COLO829 (cell line): ENCODE measurements around the gene CD300C.
"Not testable (repeated sequence)": the region's sequence is repeated elsewhere in the genome, so short reads cannot be mapped to it uniquely, and the experiment has no call there.

Experiments used
- DNase-seq: peaks from one replicate; pipeline ENCODE4 v3.0.0; 2012; ENCODE audit warnings: low spot score

CD300C gene

DNA sequence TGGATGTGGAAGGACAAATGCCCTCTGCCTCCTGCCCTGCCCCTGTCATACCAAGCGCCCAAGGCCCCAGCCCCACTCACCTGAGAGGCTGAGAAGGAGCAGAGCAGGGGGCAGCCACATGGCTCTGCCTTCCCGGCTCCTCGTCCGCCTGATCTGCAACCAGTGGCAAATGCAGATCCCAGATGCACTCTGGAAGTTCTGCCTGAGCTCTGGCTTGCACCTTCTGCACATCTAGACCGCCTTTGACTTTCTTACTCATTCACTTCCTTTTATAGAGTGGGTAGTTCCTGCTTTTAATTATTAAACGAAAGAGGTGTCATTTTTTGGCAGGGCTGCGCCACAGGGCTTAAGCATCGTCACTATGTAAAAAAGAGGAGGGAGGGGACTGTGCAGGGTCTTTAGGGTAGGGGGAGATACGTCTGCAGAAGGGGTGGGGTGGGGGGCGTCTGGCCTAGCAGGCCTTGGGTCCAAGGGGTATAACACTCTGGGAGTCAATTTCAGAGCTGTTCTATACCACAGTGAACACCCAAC is 14.6 kb downstream of the CD300C start, which contains the start of gene CD300LB:
Gene CD300LB (minus strand): TSS at position 245 of the 531 bp plus-strand sequence. CDS start 125 bp downstream, at position 120.
- no peak for DNase-seq

DNA sequence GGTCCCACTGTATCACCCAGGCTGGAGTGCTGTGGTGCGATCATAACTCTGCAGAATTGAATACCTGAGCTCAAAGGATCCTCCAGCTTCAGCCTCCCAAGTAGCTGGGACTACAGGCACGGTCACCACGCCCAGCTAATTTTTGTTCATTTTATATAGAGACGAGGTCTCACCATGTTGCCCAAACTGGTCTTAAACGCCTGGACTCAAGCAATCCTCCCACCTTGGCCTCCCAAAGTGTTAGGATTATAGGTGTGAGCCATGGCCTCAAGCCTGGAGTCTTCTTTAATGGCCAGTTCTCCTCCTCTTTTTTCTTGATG is 15.1 kb downstream of the CD300C start:
- DNase-seq, result no peak

- DNase-seq, result no peak
Measured at GRCh38 chr17:74529243-74529642, 16.7 kb downstream of the CD300C start.

DNA sequence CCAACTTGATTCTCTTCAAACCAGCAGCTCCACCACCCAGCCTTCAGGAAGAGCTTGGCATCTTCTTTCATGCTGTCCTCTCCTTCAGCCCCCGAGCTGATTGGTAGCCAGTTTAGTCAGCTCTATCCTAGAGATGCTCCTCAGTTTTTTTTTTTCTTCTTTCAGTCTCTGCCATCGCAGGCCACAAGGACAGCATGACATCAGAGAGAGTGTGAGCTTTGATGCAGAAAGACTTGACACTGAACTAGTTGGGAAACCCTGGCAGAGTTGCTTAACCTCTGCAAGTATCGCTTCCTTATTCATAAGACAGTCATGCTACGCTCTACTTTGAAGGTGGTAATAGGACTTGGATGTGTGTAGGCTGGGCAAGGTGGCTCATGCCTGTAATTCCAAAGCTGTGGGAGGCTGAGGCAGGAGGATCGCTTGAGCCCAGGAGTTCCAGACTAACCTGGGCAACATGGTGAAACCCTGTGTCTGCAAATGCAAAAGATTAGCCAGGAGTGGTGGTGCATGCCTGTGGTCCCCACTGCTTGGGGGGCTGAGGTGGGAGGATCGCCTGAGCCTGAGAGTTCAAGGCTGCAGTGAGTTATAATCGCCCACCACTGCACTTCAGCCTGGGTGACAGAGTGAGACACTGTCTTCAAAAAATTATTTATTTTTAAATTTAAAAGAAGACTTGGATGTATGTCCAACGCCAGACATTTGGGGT is 17.3 kb downstream of the CD300C start:
- no peak for DNase-seq

DNA sequence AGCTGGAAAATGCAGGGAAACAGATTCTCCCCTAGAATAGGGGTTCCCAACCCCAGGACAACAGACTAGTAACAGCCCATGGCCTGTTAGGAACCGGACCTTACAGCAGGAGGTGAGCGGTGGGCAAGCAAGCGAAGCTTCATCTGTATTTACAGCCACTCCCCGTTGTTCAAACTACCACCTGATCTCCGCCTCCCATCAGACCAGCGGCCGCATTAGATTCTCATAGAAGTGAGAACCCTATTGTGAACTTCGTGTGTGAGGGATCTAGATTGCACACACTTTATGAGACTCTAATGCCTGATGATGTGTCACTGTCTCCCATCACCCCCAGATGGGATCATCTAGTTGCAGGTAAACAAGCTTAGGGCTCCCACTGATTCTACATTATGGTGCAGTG is 18.2 kb downstream of the CD300C start:
- no peak for DNase-seq

DNA sequence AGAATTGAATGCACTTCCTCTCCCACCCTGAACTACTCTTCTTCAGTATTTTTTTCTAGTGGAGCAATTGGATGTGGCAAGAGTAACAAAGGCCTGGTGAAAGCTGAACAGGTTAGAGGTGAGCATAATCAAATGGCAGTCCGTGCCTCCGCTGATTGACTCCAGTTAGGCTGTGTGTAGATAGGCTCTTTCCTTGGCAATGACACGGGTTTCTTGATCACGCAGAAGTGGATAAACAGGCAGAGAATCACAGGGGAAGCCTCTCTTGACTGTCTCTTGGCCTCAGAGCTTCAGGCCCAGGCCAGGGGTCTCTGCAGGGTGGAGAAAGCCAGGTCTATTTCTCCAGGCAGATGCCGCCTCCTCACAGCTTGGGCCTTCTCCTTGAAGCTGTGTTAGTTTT is 18.8 kb downstream of the CD300C start:
- DNase-seq, result no peak

DNA sequence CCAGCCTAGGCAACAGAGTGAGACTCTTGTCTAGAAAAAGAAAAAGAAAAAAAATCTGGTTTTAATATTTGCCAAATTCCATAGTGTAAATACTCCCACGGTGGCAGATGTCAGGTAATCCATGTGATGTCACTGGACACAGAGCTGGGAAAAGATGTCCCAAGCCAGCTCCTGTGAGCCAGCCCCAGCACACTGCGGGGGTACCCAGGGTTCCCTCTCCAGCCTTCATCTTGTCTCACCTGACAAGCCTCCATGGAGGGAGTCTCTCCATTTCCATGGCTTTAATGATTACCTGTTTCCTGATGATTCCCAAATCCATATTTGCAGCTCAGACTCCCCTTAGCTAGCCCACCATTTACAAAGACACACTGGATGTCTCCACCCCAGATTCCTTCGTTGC is 19.2 kb downstream of the CD300C start:
- DNase-seq, result no peak

DNA sequence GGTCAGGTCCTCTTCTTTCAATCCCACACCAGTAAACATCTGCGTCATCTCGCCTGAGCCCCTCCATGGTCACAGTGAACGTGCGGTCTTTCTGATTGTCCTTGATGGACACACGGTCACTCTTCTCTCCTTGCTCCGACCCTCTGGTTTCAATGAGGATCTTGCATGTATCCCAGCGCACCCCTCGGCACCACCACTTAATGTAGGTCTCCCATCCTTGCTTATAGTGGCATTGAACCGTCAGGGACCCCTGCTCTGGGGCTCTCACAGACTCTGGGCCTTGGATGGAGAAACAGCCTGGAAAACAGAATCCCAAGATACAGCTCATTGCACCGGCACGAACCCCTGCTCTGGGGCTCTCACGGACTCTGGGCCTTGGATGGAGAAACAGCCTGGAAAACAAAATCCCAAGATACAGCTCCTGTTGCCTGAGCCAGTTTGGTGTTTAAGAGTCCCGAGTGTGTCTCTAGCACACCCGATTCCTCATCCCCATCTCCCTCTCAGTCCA is 20.1 kb downstream of the CD300C start:
- DNase-seq, result no peak

DNA sequence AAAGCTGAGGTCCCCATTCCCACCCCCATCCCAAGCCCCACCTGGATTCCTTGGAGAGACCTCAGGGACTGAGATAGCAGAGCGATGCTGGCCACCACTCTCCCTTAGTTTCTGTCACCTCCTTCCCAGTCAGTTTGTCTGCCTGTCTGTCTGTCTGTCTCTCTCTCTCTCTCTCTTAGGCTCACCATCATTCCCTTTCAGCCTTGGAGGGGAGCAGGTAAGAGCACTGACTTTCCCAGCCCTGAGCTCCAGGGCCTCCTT is 20.5 kb downstream of the CD300C start:
- DNase-seq, result no peak

DNA sequence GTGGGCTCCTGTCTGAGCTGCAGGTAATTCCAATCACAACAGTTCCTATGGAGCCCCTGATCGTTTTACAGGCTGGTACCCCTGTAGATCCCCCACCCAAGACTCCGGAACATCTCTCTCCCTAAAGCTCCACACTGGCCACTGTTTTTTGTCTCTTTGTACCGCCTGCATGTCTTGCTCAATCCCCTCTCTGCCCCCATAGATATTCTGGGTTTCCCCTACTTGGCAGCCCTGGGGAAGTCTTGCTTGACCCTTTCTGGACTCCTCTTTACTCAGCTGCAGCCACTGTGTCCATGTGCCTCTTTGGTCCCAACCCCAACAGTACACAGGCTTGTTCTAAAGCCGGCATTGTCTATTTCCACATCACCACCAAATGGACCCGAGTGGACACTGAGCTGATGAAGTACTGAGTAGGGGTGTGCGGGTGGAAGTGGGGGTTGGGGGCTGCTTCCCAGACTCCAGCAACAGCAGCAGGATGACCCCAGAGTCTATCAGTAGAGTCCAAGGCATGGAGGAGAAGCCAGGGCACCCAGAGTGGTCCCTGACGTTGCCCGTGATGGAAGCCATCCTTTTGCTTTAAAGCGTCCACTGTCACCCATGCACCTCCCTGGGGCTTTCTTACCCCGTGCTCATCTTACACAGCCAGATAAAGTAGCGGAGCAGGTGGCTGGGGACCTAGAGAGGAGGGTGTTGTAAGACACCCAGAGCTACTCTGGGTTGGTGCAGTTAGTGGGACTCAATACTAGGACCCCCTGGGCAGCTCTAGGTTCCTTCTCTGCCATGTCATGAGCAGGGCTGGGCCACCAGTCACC is 21.1 kb downstream of the CD300C start:
- no peak for DNase-seq

GRCh38 chr17:74523308-74523707 is 22.6 kb downstream of the CD300C start:
- DNase-seq, result no peak

DNA sequence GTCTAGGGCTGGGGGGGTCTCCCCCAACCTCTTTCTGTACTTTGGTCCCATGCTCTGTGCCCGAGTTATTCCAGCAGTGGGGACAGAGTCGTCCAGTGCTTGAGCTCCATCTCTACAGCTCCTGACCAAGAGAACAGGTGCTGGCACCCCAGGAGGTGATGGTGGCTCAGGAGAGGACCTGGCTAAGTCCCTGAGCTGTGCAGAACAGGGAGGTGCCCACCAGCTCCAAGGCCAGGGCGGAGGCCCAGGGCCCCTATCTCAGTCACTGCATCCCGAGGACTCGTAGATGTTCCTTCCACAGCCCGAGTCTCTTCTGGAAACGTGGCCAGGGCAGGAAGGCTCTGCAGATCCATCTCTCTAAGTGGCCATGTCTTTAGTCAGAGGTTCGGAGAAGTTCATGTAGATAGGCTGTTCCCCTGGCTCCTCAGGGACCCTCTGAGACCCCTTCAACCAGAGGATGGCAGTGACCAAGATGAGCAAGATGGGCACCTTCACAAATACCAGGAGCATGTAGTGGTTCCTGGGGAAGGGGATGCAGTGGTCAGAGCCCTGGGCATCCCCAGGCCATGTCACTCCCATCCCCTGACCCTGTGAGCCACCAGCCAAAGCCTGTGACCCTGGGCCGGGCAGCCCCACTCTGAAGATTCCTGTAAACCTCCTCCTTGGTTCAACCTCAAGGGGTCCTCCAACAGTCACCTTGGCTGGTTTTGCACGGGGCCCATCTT is 23.4 kb downstream of the CD300C start:
- no peak for DNase-seq

- DNase-seq, result no peak
Measured at GRCh38 chr17:74521701-74522201, 24.2 kb downstream of the CD300C start.

DNA sequence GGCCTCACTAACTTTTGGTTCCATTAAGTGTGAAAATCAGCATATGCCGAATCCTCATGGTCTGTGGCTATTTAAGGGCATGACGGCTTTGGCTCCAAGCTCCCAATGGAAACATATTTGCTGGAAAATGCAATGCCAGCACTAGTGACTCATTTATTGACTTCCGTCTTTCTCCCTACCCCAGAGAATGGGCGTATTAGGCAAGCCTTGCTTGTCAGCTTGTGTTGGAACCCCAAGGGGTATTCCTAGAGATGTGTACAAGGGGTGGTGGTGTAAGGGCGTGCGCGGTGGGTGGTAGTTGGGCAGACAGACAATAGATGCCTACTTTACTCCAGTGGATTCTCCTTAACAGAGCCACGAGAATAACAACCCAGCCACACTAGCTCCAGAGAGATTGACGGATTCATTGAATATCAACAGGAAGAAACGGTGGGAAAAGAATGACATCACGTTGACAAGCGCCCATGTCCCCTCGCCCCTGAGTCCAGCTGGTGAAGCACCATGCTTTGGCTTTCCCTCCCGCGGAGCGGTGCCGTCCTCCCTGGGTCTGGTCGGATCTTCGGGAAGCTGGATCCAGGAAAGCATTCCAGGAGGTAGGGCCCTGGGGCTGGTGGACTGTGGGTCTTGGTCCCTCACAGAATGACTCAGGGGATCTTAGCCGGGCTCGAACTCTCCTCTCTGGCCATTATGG is 25.0 kb downstream of the CD300C start:
- DNase-seq, result peak; percentile 36

- DNase-seq, result no peak
Measured at GRCh38 chr17:74520016-74520434, 25.9 kb downstream of the CD300C start.

DNA sequence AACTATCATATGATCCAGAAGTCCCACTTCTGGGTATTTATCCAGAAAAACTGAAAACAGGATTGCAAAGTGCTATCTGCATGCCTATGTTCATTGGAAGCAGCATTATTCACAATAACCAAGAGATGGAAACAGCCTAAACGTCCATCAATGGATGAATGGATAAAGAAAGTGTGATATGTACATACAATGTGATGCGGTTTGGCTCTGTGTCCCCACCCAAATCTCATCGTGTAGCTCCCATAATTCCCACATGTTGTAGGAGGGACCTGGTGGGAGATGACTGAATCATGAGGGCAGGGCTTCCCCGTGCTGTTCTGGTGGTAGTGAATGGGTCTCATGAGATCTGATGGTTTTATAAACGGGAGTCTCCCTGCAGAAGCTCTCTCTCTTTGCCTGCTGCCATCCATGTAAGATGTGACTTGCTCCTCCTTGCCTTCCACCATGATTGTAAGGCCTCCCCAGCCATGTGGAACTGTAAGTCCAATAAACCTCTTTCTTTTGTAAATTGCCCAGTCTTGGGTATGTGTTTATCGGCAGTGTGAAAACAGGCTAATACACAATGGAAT is 27.4 kb downstream of the CD300C start:
- not testable (repeated sequence) for DNase-seq

GRCh38 chr17:74516561-74517328 is 29.2 kb downstream of the CD300C start:
- DNase-seq, result no peak

GRCh38 chr17:74515941-74516340 is 30.0 kb downstream of the CD300C start:
- no peak for DNase-seq

DNA sequence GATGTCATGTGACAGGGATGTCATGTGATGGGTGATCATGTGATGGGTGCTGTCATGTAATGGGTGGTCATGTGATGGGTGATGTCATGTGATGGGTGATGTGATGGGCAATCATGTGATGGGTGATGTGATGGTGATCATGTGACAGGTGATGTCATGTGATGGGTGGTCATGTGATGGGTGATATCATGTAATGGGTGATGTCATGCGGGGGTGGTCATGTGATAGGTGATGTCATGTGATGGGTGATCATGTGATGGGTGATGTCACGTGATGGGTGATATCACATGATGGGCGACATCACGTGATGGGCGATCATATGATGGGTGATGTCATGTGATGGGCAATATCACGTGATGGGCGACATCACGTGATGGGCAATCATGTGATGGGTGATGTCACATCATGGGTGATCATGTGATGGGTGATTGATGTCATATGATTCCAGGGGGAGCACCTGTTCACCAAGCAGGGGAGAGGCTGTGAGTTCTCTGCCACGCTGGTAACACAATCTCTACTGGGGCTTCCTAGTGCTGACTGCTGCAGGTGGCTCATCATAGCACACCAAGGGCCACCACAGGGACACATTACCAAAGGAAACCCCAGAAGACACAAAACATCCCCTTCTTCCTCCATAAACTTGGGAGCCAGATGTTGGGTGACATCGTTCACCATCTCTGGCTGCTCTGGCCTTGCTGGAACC is 31.1 kb downstream of the CD300C start:
- no peak for DNase-seq

DNA sequence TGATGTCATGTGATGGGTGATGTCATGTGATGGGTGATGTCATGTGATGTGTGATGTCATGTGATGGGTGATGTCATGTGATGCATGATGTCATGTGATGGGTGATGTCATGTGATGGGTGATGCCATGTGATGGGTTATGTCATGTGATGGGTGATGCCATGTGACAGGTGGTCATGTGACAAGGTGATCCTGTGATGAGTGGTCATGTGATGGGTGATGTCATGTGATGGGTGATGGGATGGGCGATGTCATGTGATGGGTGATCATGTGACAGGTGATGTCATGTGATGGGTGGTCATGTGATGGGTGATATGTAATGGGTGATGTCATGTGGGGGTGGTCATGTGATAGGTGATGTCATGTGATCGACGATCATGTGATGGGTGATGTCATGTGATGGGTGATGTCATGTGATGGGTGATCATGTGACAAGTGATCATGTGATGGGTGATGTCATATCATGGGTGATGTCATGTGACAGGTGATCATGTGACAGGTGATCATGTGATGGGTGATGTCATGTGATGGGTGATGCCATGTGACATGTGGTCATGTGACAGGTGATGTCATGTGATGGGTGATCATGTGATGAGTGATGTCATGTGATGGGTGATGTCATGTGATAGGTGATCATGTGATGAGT is 31.8 kb downstream of the CD300C start:
- peak; percentile 17 for DNase-seq
